Transverse colon (tissue), 3 donors: ENCODE results near the gene LSM14B.

ENCODE experiments used
- EP300 ChIP-seq: sonication (generic); formaldehyde crosslinking; IDR thresholded peaks from one replicate; pipeline ENCODE4 v1.6.1; 2017; ENCODE audit warnings: antibody characterized with exemption, low read depth
- TF ChIP-seq, protein P1 (sequence below), 5 experiments: fragments of 200-600 bp in 3 of 5; fragments of 450-650 bp in 2 of 5; sonication (generic) in 3 of 5; IDR thresholded peaks; 1 replicate in 2 of 5; 2 replicates in 3 of 5; pipeline ENCODE4 v1.5.1; 2016 to 2017; ENCODE audit warnings: antibody characterized with exemption in 5 of 5, inconsistent platforms in 3 of 5, mild to moderate bottlenecking in 2 of 5, moderate library complexity in 1 of 5

DNA sequence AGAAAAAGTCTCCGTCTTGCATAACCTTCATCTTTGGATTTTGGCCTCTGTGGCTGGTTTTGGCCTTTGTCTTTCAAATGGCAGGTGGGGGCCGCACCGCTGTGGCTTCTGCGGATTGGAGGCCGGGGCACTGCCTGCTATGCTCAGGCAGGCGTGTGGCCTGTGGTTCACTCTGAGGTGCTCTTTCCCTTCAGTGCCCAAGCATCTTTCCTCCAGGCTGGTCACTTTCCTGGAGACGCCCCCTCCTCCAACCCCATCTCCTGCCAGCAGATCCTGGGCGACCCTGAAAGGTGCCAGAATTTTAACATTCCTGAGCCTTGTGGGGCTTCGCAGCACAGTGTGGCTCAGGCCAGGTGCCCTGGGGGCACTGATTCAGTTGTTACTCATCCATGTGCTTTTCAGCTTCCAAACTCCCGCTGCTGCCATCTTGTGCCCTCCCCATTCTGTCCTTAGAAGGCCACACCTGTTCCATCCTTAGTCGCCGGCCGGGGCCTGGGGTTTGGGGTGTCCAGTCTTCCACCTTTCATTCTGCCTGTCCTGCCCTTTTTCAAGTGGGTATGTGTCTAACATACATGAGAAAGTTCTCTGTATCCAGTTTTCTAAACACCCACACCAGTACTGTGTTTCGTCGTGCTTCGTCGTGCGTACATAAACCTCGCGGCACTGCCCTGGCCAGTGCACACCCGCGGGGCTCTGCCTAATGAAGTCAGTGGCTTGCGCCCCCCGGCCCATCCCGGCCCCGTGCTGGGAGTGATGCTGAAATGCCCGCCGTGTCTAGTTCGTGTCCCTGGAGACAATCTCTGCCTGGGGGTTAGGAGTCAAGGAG, 33.4 kb downstream of the LSM14B start:
- no peak for TF ChIP-seq EP300
- TF ChIP-seq, protein P1, sequence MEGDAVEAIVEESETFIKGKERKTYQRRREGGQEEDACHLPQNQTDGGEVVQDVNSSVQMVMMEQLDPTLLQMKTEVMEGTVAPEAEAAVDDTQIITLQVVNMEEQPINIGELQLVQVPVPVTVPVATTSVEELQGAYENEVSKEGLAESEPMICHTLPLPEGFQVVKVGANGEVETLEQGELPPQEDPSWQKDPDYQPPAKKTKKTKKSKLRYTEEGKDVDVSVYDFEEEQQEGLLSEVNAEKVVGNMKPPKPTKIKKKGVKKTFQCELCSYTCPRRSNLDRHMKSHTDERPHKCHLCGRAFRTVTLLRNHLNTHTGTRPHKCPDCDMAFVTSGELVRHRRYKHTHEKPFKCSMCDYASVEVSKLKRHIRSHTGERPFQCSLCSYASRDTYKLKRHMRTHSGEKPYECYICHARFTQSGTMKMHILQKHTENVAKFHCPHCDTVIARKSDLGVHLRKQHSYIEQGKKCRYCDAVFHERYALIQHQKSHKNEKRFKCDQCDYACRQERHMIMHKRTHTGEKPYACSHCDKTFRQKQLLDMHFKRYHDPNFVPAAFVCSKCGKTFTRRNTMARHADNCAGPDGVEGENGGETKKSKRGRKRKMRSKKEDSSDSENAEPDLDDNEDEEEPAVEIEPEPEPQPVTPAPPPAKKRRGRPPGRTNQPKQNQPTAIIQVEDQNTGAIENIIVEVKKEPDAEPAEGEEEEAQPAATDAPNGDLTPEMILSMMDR (IDR thresholded peaks at IDR 0.05): no peak
